Measurements from ENCODE around the gene GOLGA2.

GOLGA2 gene

GRCh38 chr9:128266868-128267590 lies 8.8 kb downstream of the GOLGA2 start:
- no peak overlapping the region for H3K4me3 ChIP-seq (ENCODE audit: low read length)
- DNase-seq (ENCODE audit: low read depth), result no peak
- no peak for TF ChIP-seq CTCF (conservative IDR thresholded peaks at IDR 0.05; ENCODE audit: low read length)

- H3K4me3 ChIP-seq (ENCODE audit: low read length), result no peak overlapping the region
- no peak for DNase-seq (ENCODE audit: low read depth)
- no peak for TF ChIP-seq CTCF (conservative IDR thresholded peaks at IDR 0.05; ENCODE audit: low read length)
Observed at GRCh38 chr9:128265348-128265847, 10.4 kb downstream of the GOLGA2 start.

- no peak for TF ChIP-seq CTCF (conservative IDR thresholded peaks at IDR 0.05; ENCODE audit: low read length)
- no peak for DNase-seq (ENCODE audit: low read depth)
- H3K4me3 ChIP-seq (ENCODE audit: low read length), result no peak overlapping the region
Observed at GRCh38 chr9:128262687-128263086, 13.1 kb downstream of the GOLGA2 start.

GRCh38 chr9:128260340-128260739 lies 15.5 kb downstream of the GOLGA2 start:
- no peak for TF ChIP-seq CTCF (conservative IDR thresholded peaks at IDR 0.05; ENCODE audit: low read length)
- H3K4me3 ChIP-seq (ENCODE audit: low read length), result no peak overlapping the region
- DNase-seq (ENCODE audit: low read depth), result no peak

GRCh38 chr9:128259156-128259555 lies 16.7 kb downstream of the GOLGA2 start:
- DNase-seq (ENCODE audit: low read depth), result no peak
- no peak overlapping the region for H3K4me3 ChIP-seq (ENCODE audit: low read length)
- no peak for TF ChIP-seq CTCF (conservative IDR thresholded peaks at IDR 0.05; ENCODE audit: low read length)

- DNase-seq (ENCODE audit: low read depth), result no peak
- no peak for TF ChIP-seq CTCF (conservative IDR thresholded peaks at IDR 0.05; ENCODE audit: low read length)
- H3K4me3 ChIP-seq (ENCODE audit: low read length), result no peak overlapping the region
Observed at GRCh38 chr9:128258326-128258725, 17.5 kb downstream of the GOLGA2 start.

GRCh38 chr9:128257907-128258306 lies 17.9 kb downstream of the GOLGA2 start:
- DNase-seq (ENCODE audit: low read depth), result no peak
- no peak overlapping the region for H3K4me3 ChIP-seq (ENCODE audit: low read length)
- no peak for TF ChIP-seq CTCF (conservative IDR thresholded peaks at IDR 0.05; ENCODE audit: low read length)
